Stimulated activated naive B cell treated with anti-CD40 and anti-IgM and Interleukin-4, amounts not matched to agents 10 μg/mL and 1 μg/mL and 100 μg/mL, for 72 hours (primary cell): ENCODE data around the gene NHERF1.
A peak's percentile ranks its signal among the peaks of the same experiment; 100 is the strongest.

ENCODE experiments used
- ATAC-seq, 2 donors: fragments of 150-1000 bp; cut with Tn5 transposase; replicated peaks; 2 replicates each; pipeline ENCODE4 v1.10.0; 2021; ENCODE audit warnings: moderate library complexity in 1 of 2
- DNase-seq: peaks from one replicate; pipeline ENCODE4 v3.0.0; 2021
- H3K27ac Mint-ChIP-seq: one replicate; pipeline ENCODE4 v1.8.0; 2022; ENCODE audit warnings: mild to moderate bottlenecking, mixed read lengths
- H3K27me3 Mint-ChIP-seq, 2 donors: one replicate each; pipeline ENCODE4 v1.8.0; 2022; ENCODE audit warnings: mixed read lengths in 2 of 2
- H3K36me3 Mint-ChIP-seq, 2 donors: one replicate each; pipeline ENCODE4 v1.8.0; 2022; ENCODE audit warnings: mixed read lengths in 2 of 2, mild to moderate bottlenecking in 1 of 2
- H3K4me1 Mint-ChIP-seq, 2 donors: one replicate each; pipeline ENCODE4 v1.8.0; 2022; ENCODE audit warnings: mixed read lengths in 2 of 2, mild to moderate bottlenecking in 1 of 2
- H3K4me3 Mint-ChIP-seq, 2 donors: one replicate each; pipeline ENCODE4 v1.8.0; 2022; ENCODE audit warnings: mild to moderate bottlenecking in 2 of 2, mixed read lengths in 2 of 2, moderate library complexity in 1 of 2
- H3K9me3 Mint-ChIP-seq, 2 donors: one replicate each; pipeline ENCODE4 v1.8.0; 2022; ENCODE audit warnings: mixed read lengths in 2 of 2, mild to moderate bottlenecking in 1 of 2

NHERF1 gene

GRCh38 chr17:74773871-74774286 lies 25.5 kb downstream of the NHERF1 start:
- H3K27me3 Mint-ChIP-seq = no peaks in the 10 kb centered on the region
- H3K9me3 Mint-ChIP-seq = no peaks in the 10 kb centered on the region
- DNase-seq (no peak), ATAC-seq (no peak)
- H3K4me3 Mint-ChIP-seq = peak overlapping the region; percentile 17 to 30
- H3K36me3 Mint-ChIP-seq = peaks cover 32 to 47% of the 10 kb centered on the region in 2 donors
- peaks cover 29 to 41% of the 10 kb centered on the region in 2 donors for H3K4me1 Mint-ChIP-seq
- H3K27ac Mint-ChIP-seq = no peak overlapping the region

DNA sequence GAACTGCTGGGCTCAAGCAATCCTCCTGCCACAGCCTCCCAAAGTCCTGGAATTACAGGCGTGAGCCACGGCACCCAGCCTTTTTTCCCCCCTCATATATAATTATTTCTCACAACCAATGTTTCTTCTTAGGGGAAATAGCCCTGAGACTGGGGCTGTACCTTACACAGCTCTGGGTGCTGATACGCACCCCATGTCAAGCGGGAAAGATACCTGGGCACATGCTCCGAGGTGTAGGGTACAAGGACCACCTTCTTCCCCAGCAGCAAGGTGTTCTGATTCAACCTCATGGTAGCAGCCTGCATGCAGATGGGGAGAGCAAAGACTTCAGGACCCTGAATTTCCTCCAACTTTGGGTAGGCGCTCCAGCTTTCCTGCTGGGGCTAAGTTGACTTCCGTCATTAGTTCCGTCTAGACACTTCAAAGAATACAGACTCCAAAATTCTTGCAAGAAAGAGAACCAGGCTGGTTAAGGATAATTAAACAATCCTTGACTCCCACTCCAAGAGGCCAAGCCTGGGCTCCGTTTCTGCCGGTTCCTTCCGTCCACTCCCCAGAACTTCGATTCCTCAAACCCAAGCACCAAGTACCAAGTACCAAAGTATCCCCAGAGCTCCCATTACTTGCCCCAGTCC lies 27.1 kb downstream of the NHERF1 start:
- H3K36me3 Mint-ChIP-seq = peaks cover 33 to 42% of the 10 kb centered on the region in 2 donors
- H3K4me1 Mint-ChIP-seq = peaks cover 36 to 52% of the 10 kb centered on the region in 2 donors
- H3K27me3 Mint-ChIP-seq = no peaks in the 10 kb centered on the region
- H3K27ac Mint-ChIP-seq = peak overlapping the region; percentile 97
- no peak for DNase-seq
- H3K4me3 Mint-ChIP-seq = peak overlapping the region; percentile 91 to 95
- ATAC-seq = no peak
- no peaks in the 10 kb centered on the region for H3K9me3 Mint-ChIP-seq

DNA sequence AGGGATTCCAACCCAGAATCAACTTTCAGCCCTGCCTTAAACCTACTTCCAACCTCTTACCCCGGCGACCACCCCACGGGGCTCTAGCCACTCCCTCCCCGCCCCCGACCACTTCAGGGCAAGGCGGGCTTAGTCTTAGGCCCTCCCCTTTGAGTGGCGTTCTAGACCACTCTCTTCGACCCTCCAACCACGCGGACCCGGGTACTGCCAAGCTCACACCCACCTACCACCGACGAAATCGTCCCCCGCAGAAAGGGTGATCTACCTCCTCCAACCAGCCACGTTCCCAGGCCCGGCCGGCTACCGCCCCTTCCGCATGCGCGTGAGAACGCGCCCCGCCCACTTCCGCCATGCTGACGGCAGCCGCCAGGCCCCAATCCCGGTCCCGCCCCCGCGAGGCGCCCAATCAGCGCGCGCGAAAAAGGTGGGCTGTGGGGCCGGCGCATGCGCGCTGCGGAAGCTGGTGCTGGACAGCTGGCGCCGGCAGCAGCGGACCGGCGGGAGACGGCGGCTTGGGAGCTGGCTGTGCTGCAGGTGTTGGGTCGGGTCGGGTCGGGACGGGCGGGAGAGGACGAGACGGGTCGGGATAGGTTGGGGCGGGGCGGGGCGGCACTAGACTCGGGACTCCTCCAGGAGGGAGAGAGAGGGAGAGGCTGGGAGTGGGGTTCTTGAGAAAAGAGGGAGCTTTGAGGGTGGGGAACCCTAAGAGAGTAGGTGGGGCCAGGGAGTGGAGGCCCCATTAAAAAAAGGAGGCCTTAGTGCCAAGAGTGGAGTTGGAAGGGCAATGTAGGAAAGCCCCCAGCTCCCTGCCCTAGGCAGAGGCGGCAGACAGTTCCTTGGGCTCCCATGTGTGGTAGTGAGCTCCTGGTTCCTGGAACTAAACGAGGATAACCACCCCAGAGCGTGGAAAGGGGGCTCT lies 27.9 kb downstream of the NHERF1 start, which contains the start of gene NAT9:
Gene NAT9, minus strand, starts transcription at position 302 of the 919 bp plus-strand sequence. CDS start 647 bp downstream, outside the sequence.
- H3K27me3 Mint-ChIP-seq = no peaks in the 10 kb centered on the region
- H3K4me3 Mint-ChIP-seq = peak within 1 kb of the TSS; percentile 91 to 95
- peak within 1 kb of the TSS; percentile 97 for H3K27ac Mint-ChIP-seq
- peaks cover 36 to 54% of the 10 kb centered on the region in 2 donors for H3K4me1 Mint-ChIP-seq
- peak; percentile 69 to 83 for ATAC-seq
- DNase-seq = peak; percentile 99
- peaks cover 30 to 37% of the 10 kb centered on the region in 2 donors for H3K36me3 Mint-ChIP-seq
- H3K9me3 Mint-ChIP-seq = no peaks in the 10 kb centered on the region

DNA sequence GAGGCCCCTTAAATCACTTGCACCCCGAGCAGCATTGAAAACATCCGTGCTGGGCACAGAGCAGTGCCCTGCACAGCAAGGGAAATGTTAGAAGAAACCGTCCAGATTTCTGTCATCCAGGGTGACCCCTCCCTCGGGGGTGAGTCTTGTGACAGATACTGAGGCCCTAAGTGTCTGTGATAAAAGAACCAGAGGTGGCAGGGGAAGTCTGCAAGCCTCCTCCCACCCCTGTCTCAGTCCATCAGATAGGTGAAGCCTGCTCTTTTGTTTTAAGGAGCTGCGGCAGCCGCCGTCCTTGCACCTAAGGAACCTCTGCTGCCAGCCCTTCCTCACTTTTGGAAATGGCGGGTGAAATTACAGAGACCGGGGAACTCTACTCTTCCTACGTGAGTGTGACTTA lies 28.6 kb downstream of the NHERF1 start:
- peaks cover 27 to 39% of the 10 kb centered on the region in 2 donors for H3K36me3 Mint-ChIP-seq
- H3K4me1 Mint-ChIP-seq = peaks cover 38 to 60% of the 10 kb centered on the region in 2 donors
- peak overlapping the region; percentile 91 to 95 for H3K4me3 Mint-ChIP-seq
- no peaks in the 10 kb centered on the region for H3K9me3 Mint-ChIP-seq
- H3K27ac Mint-ChIP-seq = peak overlapping the region; percentile 76
- DNase-seq (no peak), ATAC-seq (no peak)
- no peaks in the 10 kb centered on the region for H3K27me3 Mint-ChIP-seq

GRCh38 chr17:74777901-74778515 lies 29.6 kb downstream of the NHERF1 start:
- ATAC-seq = no peak

DNA sequence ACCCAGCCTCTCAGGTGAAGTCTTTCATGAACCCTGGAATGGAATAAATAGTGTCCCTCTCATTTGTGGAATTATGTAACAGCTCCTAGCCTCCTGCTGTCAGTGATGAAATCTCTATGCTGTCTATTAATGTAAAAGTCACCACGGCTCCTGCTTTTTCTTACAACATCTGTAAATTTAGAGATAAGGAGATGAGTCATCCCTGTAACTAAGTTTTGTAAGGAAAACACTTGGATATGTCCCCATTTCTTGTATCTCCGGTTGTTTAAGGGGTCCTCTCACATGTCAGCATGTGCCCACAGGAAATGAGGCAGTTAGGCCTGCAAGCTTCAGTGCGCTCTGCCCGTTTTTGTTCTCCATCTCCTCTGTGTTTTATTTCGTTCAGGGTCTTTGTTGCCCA lies 30.5 kb downstream of the NHERF1 start:
- H3K4me3 Mint-ChIP-seq = no peak overlapping the region
- peaks cover 41 to 59% of the 10 kb centered on the region in 2 donors for H3K4me1 Mint-ChIP-seq
- no peak for ATAC-seq
- no peaks in the 10 kb centered on the region for H3K27me3 Mint-ChIP-seq
- peak overlapping the region; percentile 22 for H3K27ac Mint-ChIP-seq
- H3K9me3 Mint-ChIP-seq = no peaks in the 10 kb centered on the region
- peaks cover 31 to 34% of the 10 kb centered on the region in 2 donors for H3K36me3 Mint-ChIP-seq
- DNase-seq = no peak

More at GRCh38 chr17:74777901-74778515, 29.6 kb downstream of the NHERF1 start:
- no peak for DNase-seq
- no peak overlapping the region for H3K27ac Mint-ChIP-seq
- H3K27me3 Mint-ChIP-seq = no peaks in the 10 kb centered on the region
- no peaks in the 10 kb centered on the region for H3K9me3 Mint-ChIP-seq
- H3K4me1 Mint-ChIP-seq = peaks cover 39 to 62% of the 10 kb centered on the region in 2 donors
- peaks cover 30 to 37% of the 10 kb centered on the region in 2 donors for H3K36me3 Mint-ChIP-seq
- peak overlapping the region in 1 of 2 donors; percentile 29 for H3K4me3 Mint-ChIP-seq

DNA sequence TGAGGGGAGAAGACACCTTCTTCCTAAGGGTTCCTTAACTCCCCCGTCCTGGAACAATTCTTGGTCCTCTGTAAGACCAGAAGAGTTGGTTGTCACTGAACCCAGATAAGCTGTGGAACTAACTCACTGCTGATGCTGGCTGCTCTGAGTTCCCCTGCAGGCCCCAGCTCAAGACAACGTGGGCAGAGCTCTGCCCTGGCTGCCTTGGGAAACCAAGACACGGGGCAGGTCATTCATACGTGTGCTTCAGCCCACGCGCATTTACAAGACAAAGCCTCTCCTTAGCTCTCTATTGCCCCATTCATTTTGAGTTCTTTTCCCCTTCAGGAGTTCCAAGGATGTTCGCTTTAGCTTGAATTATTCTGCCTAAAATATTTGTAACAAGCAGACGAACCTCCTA lies 31.1 kb downstream of the NHERF1 start:
- peak overlapping the region; percentile 43 to 68 for H3K4me3 Mint-ChIP-seq
- H3K27ac Mint-ChIP-seq = peak overlapping the region; percentile 95
- no peak for DNase-seq
- H3K4me1 Mint-ChIP-seq = peaks cover 46 to 62% of the 10 kb centered on the region in 2 donors
- H3K9me3 Mint-ChIP-seq = no peaks in the 10 kb centered on the region
- no peaks in the 10 kb centered on the region for H3K27me3 Mint-ChIP-seq
- peak in 1 of 2 donors; percentile 14 for ATAC-seq
- H3K36me3 Mint-ChIP-seq = peaks cover 36 to 37% of the 10 kb centered on the region in 2 donors

DNA sequence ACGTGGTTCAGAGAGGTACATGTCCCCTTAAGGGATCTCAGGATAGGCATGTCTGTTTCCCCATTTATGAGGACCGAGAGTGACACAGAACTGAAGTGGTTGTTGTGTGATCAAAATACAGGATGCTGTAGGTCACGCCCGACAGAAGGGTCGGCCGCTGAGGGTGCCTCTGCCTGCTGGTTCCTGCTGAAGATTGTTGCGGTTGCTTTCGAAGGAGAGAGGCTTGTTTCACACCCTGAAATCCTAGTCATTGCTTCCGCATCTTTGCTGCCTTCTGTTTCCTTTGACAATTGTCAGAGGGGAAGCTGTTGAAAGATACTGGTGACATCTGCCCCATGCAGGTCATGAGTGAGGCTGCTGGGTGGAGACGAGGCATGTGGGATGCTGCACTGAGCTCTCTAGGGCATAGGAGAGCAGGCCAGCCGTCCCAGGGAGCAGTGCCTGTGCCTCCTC lies 31.5 kb downstream of the NHERF1 start:
- Mint-ChIP-seq H3K9me3 (no peaks in the 10 kb centered on the region), H3K36me3 (peaks cover 38 to 42% of the 10 kb centered on the region in 2 donors), H3K4me1 (peaks cover 51 to 67% of the 10 kb centered on the region in 2 donors), H3K27me3 (no peaks in the 10 kb centered on the region), H3K4me3 (peak overlapping the region; percentile 43 to 68), H3K27ac (peak overlapping the region; percentile 95)
- DNase-seq (peak; percentile 75), ATAC-seq (peak; percentile 80 to 82)

DNA sequence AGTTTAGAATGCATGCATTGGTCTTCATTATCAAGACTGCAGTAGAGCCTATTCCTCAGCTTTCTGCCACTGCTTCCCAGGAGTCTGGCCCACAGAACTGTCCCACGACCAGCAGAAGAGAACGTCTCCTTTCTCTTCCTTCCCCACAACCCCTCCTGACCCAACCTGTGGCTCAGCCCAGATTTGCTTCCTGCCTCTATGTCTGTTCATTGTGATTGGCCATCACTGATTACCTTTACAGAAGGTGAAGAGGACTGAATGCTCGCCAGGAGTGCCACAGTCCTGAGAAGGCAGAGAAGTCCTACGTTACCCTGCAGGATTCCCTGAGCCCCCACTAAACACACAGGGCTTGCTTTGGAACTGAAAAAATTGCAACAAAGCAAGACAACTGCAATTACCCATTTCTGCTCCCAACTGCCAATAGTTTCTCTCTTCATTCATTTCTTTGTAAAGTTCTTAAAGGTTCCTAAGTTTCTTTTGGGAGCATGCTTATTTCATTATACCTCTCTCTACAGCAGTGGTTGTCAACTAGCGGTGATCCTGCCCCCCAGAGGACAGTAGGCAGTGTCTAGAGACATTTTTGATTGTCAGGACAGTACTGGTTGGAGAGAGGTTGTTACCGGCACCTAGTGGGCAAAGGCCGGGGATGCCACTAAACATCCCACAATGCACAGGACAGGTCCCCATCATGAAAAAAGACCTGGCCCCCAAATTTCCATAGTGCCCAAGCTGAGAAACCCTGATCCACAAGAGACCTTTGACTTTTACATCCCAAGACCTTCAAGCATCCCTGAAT lies 32.2 kb downstream of the NHERF1 start:
- DNase-seq (no peak), ATAC-seq (no peak)
- peaks cover 50 to 68% of the 10 kb centered on the region in 2 donors for H3K4me1 Mint-ChIP-seq

DNA sequence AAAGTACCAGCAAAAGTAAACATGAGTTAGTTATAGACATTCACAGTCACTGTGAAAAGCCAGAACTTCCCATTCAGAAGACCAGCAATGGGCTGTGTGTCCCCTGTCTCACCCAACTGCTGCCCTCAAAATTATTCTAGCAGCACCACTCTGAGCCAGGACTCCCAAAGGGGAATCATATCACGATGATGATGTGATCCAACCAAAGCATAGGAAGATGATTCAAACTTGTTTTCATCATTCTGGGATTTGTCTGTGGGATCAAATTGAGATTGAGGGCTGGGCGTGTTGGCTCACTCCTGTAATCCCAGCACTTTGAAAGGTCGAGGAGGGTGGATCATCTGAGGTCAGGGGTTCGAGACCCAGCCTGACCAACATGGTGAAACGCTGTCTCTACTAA lies 34.1 kb downstream of the NHERF1 start:
- Mint-ChIP-seq H3K4me1 (peaks cover 47 to 60% of the 10 kb centered on the region in 2 donors), H3K27ac (no peak overlapping the region), H3K27me3 (no peaks in the 10 kb centered on the region), H3K9me3 (no peaks in the 10 kb centered on the region), H3K36me3 (peaks cover 49 to 50% of the 10 kb centered on the region in 2 donors), H3K4me3 (no peak overlapping the region)
- ATAC-seq (no peak), DNase-seq (no peak)

More for the DNA sequence above, 32.2 kb downstream of the NHERF1 start:
- no peaks in the 10 kb centered on the region for H3K9me3 Mint-ChIP-seq
- H3K4me3 Mint-ChIP-seq = no peak overlapping the region
- H3K36me3 Mint-ChIP-seq = peaks cover 42 to 44% of the 10 kb centered on the region in 2 donors
- H3K27ac Mint-ChIP-seq = peak overlapping the region; percentile 48
- H3K27me3 Mint-ChIP-seq = no peaks in the 10 kb centered on the region

DNA sequence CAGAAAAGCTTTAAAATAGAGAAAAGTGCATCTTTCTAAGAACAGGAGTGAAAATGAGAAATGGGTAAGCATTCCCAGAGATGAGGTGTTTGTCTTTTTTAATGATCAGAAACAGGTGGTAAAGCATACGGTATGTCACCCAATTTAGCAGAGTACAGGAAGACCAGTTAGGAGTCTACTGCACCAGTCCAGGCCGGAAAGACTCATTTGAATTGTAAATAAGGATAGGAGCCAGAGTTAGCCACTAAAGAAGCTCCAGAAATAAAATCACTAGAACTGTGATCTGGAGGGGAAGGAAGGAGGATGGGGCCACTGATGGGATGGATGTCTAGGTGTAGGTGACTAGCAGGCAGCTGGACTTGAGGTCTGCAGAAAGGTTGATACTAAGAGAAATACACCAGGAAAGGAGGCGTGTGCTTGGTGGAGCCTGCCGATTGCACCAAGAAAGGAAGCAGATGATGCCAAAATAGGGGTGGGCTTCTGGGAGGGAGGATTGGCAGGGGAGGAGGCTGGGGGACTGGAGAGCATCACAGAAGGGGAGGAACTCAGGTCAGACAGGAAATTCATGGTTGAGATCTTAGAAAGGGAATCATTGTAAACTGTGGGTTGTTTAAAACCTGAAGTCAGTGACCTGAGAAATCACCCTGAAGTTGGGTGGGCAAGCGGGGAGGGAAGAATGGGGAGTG lies 35.8 kb downstream of the NHERF1 start:
- Mint-ChIP-seq H3K36me3 (peaks cover 56 to 62% of the 10 kb centered on the region in 2 donors), H3K27ac (no peak overlapping the region), H3K4me3 (no peak overlapping the region), H3K9me3 (no peaks in the 10 kb centered on the region), H3K4me1 (peaks cover 44 to 54% of the 10 kb centered on the region in 2 donors), H3K27me3 (no peaks in the 10 kb centered on the region)
- DNase-seq = no peak
- no peak for ATAC-seq

DNA sequence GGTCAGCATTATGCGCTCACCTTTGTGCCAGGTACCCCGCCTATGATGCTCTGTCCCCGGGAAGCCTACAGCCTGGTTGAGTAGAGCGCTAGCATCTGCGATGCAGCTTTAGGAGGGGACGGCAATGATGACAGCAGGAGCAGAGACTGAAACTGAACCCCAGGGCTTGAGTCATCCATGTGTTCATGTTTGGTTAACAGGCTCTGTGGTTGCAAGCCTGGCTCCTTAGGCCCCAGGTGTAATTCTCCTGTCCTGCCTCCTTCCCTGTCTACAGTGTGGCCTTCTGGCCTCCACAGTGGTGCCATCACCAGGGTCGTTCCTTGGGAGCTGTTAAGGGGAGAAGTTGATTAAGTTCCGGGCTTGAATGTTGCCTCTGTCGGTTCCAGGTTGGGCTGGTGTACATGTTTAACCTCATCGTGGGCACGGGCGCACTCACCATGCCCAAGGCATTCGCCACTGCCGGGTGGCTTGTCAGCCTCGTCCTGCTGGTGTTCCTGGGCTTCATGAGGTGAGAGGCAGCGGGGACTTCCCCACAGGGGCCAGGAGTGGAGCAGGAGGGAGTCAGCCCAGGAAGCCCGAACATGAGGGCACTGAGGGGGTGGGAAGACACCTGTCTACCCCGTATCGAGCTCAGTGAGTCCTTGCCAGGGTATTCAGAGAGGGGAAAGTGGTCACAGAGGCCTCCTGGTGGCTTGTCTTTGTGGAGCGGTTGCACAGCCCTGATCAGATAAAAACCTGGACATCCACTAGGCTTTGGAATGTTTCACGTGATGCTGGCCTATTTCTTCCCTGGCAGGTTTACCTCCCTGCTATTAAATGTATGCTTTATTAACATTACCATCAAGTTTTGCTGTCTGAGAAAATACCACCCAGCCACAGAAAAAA lies 36.9 kb downstream of the NHERF1 start:
- no peak for DNase-seq
- Mint-ChIP-seq H3K9me3 (no peaks in the 10 kb centered on the region), H3K4me3 (no peak overlapping the region), H3K27ac (no peak overlapping the region), H3K36me3 (peaks cover 62 to 64% of the 10 kb centered on the region in 2 donors), H3K27me3 (no peaks in the 10 kb centered on the region), H3K4me1 (peaks cover 36 to 43% of the 10 kb centered on the region in 2 donors)
- no peak for ATAC-seq
